Activated CD4-positive, alpha-beta T cell treated with anti-CD3 and anti-CD28 coated beads for 1 hour (primary cell): ENCODE data around the gene ITGA11.

Experiments used
- DNase-seq: peaks from one replicate; pipeline ENCODE4 v3.0.0-alpha.2; 2020

Gene ITGA11

DNA sequence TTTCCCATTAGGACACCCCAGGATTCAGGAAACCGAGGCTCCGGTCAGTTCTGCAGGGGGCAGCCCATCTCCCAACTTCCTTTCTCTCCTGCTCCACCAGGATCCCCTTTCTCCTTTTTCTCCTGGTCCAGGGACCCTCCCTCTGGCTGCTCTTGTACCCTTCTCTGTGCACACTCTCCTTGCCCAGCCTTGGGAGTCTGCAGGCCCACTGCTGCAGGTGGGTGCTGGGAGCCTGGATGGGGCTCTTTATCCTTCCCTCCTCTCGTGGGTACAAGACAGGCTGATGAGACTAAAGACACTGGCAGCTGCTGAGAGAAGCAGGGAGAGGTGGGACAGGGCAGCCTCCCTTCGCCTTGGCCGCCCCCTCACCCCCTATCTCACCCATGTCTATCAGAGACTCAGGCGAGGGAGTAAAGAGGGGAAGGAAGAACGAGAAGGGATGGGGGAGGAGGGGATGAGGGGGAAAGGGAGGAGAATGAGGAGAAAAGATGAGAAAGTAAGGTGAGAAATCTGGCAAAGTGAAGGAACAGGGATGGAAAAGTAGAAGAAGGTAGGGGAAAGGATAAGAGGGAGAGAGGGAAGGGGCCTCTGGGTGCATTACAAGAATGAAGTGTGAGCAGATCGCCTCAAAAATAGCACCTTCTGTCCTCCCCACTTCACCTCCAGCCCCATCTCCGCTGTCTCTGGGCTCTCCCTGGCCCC is 45.2 kb downstream of the ITGA11 start:
- DNase-seq = no peak

GRCh38 chr15:68385671-68386586 is 46.0 kb downstream of the ITGA11 start:
- no peak for DNase-seq

- no peak for DNase-seq
Measured at GRCh38 chr15:68385240-68385561, 46.8 kb downstream of the ITGA11 start.

- DNase-seq = no peak
Measured at GRCh38 chr15:68384451-68385239, 47.3 kb downstream of the ITGA11 start.

- no peak for DNase-seq
Measured at GRCh38 chr15:68383161-68384074, 48.5 kb downstream of the ITGA11 start.

- DNase-seq = no peak
Measured at GRCh38 chr15:68382286-68383007, 49.5 kb downstream of the ITGA11 start.

GRCh38 chr15:68380456-68380855 is 51.5 kb downstream of the ITGA11 start:
- DNase-seq = no peak

DNA sequence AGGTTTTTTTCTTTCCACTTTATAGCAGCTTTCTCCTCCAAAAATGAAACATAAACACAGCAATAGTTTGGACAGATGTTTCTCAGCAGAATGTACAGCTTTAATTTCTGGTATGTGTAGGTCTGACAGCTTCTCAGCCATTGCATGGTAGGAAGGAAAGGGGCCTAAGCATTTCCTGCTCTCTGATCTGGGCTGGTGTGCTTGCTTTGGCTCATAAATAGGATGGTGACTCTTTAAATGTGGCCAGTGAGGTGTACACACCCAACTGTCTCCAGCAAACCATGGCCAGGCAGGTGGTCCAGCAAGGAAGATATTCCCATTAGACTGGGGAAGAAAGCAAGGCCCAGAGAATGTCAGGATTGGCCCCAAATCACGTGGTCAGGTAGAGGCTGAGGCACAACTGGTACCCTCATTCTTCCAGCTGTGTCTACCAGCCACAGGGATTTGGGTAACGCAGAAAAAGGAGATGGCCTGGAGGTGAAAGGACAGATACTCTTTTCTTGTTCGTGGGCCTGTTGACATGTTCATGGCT is 52.1 kb downstream of the ITGA11 start:
- no peak for DNase-seq

DNA sequence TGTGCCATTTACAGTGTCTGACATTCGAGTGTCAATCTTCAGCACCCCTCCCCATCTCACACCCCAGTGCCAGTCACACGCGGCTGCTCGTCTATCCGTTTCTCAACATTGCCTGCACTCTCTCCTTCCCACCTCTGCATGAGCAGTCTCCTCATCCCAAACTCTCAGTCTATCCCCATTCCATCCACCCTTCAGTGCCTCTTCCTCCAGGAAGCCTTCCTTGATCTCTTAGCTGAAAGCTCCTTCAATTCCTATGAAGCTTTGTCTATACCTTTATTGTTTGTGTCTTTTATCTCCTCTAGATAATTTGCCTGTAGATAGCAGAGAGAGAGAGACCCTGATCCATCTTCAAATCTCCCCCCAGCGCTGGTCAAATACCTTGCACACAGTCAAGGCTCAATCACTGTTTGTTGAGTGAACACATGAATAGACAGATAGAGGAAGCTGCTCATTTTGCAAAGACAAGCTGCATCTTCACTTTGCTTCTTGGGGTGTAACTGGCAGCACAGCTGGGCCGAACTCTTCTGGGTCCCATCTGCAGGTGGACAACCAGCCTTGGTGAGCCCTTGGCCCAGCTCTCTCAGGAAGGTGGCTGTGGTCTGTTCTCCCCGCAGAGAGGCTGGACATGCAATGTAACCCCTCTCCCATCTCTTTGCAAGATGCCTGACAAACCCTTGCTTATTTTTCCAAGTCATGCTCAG is 52.8 kb downstream of the ITGA11 start:
- DNase-seq = no peak

GRCh38 chr15:68378595-68378994 is 53.4 kb downstream of the ITGA11 start:
- no peak for DNase-seq

- no peak for DNase-seq
Measured at GRCh38 chr15:68377766-68378165, 54.2 kb downstream of the ITGA11 start.

- no peak for DNase-seq
Measured at GRCh38 chr15:68376447-68377060, 55.4 kb downstream of the ITGA11 start.

DNA sequence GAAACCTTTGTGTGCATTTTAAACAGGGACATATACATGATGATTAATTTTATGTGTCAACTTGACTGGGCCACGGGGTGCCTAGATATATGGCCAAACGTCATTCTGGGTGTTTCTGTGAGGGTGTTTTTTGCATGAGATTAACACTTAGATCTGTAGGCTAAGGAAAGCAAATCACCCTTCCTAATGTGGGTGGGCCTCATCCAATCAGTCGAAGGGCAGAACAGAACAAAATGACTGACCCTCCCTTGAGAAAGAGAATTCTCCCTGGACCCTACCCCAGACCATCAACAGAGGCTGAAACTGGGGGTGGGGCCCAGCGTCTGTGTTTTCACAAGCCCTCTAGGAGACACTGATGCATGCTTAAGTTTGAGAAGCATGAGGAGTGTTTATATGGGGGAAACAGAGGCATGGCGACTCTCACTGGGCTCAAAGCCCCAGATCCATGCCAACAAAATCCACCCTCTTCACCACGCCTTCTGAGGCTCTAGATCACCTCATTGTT is 56.2 kb downstream of the ITGA11 start:
- DNase-seq = no peak

DNA sequence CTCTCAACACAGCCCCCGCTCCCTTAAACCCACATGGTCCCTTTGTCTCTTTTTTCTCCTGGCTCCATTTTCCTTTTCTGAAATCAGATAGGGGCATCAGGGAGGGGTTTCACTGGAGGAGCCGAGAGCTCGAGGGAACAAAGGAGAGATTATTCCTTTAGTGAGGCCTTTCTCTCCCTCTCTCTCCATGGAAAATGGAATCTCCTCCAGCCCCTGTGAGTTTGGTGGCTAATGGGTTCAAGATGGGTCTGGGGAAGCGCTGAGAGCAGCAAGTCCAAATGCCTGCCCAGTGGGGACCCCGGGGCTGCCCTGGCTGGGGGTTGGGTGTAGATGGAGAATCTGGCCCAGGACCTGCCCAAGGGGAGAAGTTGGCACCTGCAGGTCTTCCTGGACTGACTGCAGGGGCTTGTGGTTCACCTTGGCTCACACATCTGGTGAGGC is 56.8 kb downstream of the ITGA11 start:
- DNase-seq = no peak

- DNase-seq = no peak
Measured at GRCh38 chr15:68374168-68374745, 57.7 kb downstream of the ITGA11 start.

- DNase-seq = no peak
Measured at GRCh38 chr15:68373028-68373427, 58.9 kb downstream of the ITGA11 start.

DNA sequence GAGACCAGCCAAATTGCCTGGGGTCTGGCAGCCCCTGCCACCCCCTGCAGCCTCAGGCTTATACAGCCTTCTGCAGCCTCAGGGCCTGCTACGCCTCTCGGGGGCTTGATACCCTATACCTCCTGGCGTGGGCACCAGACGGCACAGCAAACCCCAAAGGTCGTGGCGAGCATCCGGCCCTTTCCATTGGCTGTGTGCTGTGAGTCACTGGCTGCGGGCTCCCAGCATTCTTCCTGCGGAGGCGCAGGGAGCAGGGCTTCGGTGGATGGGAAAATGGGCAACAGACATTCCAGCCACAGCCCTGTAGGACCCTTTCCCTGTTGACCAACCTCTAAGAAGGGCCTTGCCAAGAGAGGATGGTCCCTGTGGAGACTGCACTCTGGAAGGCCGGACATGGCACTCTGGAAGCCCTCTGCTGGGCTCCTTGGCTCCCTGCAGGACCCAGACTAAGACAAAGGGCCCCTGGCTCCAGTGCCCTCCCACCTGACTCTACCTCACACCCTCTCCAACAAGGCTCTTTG is 59.6 kb downstream of the ITGA11 start:
- DNase-seq = no peak

DNA sequence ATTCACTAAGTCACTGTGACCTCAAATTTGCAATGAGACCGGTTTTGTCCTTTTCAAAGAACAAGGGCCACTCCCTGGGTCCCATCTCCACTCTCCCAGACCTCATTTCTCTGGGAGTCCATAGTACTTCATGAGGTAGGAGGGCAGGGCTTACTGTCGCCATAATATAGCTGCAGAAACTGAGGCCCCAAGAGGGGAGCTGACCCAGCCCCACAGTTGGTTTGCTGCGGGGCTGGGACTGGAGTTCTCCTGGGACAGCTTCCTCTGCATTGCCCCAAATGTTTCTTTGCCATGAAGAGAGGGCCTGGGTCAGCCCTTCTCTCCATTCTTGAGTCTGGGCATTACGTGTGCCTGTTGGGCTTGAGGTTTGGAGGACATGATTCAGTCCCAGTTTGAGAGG is 60.1 kb downstream of the ITGA11 start:
- DNase-seq = no peak

DNA sequence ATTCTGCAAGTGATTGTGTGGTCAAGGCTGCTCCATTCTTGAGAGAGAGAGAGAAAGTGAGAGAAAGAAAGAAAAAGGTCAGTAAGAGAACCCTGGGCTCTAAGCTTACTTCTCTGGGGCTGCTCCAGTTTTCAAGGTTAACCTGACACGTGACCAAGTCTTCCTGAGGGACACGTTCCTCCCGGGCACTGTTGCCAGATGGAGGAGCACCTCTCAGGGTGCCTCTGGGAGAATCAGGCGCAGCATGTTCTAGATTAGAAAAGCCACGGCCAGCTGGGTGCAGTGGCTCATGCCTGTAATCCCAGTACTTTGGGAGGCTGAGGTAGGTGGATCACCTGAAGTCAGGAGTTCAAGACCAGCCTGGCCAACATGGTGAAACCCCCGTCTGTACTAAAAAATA is 60.8 kb downstream of the ITGA11 start:
- no peak for DNase-seq
